ENCODE data around the gene CBX4.

Gene CBX4

DNA sequence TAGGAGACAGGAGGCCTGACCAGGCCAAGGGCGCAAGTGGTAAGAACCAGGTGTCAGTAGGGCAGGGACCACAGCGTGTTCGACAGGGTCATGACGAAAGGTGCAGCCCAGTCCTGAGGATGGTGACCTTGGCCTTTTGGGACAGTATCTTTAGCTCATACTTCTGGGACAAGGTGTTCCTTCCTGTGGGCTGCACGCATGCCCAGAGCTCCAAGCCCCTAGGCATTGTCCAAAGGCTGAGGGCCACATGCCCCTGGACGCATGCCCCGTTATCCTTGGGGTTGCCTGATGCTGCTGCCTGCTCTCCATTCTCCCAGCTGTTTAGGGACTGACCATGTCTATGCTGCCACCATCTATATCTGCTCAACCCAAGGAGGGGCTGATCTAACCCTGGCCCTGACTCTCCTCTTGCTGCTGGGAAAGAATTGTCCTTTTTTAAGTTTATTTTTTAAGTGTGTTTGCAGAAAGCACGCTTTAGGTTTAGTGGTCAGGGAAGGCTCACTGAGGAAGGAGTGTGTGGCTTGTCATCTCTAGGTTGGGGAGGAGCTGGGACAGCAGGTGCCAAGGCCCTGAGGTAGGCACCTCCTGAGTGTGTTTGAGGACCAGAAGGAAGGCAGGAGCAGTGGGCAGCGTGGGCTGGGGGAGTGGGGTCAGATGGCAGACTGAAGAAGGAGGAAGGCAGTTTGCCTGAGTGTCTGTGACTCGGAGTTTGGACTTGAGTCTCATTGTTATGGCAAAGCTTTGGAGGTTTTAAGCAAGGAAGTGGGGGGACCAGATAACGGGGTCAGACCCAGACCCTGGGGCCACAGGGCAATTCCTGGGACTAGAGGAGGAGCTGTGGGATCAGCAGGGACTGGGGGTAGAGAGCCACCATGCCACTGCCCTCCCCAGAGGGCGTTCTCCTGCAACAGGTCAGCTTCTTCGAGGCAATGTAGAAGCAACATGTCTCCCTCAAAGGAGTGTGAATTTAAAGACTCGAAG lies 15.1 kb upstream of the CBX4 start:
- TF ChIP-seq TAF1 (IDR thresholded peaks at IDR 0.05; ENCODE audit: borderline replicate concordance, insufficient read depth, low read length) (no peak), FOXP2 (optimal IDR thresholded peaks at IDR 0.05; ENCODE audit: borderline replicate concordance, extremely low read depth, extremely low read length, insufficient read depth) (no peak), SIN3A (IDR thresholded peaks at IDR 0.05; ENCODE audit: borderline replicate concordance, insufficient read depth, low read length) (no peak), POLR2AphosphoS5 (IDR thresholded peaks at IDR 0.05; ENCODE audit: low read depth, low read length) (no peak)
- TF ChIP-seq, protein P1, sequence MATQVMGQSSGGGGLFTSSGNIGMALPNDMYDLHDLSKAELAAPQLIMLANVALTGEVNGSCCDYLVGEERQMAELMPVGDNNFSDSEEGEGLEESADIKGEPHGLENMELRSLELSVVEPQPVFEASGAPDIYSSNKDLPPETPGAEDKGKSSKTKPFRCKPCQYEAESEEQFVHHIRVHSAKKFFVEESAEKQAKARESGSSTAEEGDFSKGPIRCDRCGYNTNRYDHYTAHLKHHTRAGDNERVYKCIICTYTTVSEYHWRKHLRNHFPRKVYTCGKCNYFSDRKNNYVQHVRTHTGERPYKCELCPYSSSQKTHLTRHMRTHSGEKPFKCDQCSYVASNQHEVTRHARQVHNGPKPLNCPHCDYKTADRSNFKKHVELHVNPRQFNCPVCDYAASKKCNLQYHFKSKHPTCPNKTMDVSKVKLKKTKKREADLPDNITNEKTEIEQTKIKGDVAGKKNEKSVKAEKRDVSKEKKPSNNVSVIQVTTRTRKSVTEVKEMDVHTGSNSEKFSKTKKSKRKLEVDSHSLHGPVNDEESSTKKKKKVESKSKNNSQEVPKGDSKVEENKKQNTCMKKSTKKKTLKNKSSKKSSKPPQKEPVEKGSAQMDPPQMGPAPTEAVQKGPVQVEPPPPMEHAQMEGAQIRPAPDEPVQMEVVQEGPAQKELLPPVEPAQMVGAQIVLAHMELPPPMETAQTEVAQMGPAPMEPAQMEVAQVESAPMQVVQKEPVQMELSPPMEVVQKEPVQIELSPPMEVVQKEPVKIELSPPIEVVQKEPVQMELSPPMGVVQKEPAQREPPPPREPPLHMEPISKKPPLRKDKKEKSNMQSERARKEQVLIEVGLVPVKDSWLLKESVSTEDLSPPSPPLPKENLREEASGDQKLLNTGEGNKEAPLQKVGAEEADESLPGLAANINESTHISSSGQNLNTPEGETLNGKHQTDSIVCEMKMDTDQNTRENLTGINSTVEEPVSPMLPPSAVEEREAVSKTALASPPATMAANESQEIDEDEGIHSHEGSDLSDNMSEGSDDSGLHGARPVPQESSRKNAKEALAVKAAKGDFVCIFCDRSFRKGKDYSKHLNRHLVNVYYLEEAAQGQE (IDR thresholded peaks at IDR 0.05; ENCODE audit: insufficient read depth in 1 of 2, low read depth in 2 of 2, low read length in 2 of 2), result no peak

DNA sequence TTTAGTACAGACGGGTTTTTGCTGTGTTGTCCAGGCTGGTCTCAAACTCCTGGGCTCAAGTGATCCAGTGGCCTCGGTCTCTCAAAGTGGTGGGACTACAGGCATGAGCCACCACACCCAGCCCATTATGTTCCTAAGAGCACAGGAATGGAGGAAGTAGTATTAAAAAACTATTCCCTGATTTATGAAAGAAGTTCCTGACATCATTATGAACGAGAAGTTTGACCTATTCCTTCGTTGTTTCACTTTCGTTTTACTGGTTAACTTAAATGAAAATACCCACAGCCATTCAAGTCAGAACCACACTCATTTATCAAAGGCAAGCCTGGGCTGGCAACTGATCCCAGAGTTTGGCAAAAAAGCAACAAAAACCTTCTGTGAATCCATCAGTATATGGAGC lies 13.5 kb upstream of the CBX4 start:
- no peak for TF ChIP-seq POLR2AphosphoS5 (IDR thresholded peaks at IDR 0.05; ENCODE audit: low read depth, low read length)
- no peak for TF ChIP-seq FOXP2 (optimal IDR thresholded peaks at IDR 0.05; ENCODE audit: borderline replicate concordance, extremely low read depth, extremely low read length, insufficient read depth)
- no peak for TF ChIP-seq SIN3A (IDR thresholded peaks at IDR 0.05; ENCODE audit: borderline replicate concordance, insufficient read depth, low read length)
- TF ChIP-seq, protein P1 (IDR thresholded peaks at IDR 0.05; ENCODE audit: insufficient read depth in 1 of 2, low read depth in 2 of 2, low read length in 2 of 2), result no peak
- TF ChIP-seq TAF1 (IDR thresholded peaks at IDR 0.05; ENCODE audit: borderline replicate concordance, insufficient read depth, low read length), result no peak

DNA sequence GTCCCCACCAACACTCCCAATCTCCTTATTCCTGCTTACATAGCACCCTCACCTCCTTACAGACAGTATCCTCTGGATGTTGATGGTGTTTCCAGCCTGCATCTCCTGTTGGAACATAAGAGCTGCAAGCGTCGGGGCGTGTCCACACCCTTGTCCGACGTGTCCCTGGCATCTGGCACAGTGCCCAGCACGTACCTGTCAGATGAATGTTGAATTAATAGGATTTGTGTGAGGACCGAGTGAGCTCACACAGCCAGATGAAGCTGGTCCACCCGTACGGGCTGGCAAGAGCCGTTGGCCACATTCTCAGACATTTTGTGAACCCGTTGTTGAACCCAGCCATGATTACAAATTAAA lies 12.2 kb upstream of the CBX4 start:
- TF ChIP-seq SIN3A (IDR thresholded peaks at IDR 0.05; ENCODE audit: borderline replicate concordance, insufficient read depth, low read length), result no peak
- TF ChIP-seq TAF1 (IDR thresholded peaks at IDR 0.05; ENCODE audit: borderline replicate concordance, insufficient read depth, low read length), result no peak
- TF ChIP-seq, protein P1 (IDR thresholded peaks at IDR 0.05; ENCODE audit: insufficient read depth in 1 of 2, low read depth in 2 of 2, low read length in 2 of 2), result no peak
- no peak for TF ChIP-seq FOXP2 (optimal IDR thresholded peaks at IDR 0.05; ENCODE audit: borderline replicate concordance, extremely low read depth, extremely low read length, insufficient read depth)

DNA sequence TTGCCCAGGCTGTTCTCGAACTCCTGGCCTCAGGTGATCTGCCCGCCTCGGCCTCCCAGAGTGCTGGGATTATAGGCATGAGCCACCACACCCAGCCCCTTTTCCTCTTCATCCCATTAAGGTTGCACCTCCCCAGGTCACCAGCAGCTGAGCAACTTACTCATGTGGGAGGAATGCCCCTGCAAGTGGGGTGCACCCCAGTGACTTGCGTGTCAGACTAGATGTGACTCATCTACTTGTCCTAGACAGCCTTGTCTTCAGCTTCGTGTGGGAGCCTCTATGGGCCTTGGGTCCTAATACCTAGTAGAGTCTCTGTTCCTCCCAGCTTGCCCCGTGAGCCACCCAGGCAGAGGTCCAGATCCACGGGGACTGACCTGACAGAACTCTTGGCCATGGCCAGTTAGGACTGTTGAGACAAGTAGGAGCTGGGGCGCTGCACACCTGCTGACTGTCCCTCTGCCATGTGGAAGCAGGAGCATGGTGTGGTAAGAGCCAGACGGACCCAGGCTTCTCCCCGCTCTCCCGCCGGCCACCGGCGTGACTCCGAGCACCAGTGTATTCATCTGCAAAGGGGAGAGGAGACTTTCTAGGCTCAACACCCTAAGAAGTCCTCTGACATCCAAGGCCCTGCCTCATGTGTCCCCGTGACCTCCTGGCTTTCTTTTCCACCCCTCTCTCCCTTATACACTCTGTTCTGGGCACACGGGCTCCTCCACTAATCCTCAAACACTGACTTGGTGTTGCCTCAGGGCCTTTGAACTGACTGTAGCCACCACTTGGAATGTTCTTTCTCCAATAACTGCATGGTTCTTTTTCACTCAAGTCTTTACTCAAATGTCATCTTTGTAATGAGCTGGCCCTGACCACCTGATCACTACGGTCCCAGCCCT lies 11.6 kb upstream of the CBX4 start:
- TF ChIP-seq TAF1 (IDR thresholded peaks at IDR 0.05; ENCODE audit: borderline replicate concordance, insufficient read depth, low read length) (no peak), FOXP2 (optimal IDR thresholded peaks at IDR 0.05; ENCODE audit: borderline replicate concordance, extremely low read depth, extremely low read length, insufficient read depth) (no peak), SIN3A (IDR thresholded peaks at IDR 0.05; ENCODE audit: borderline replicate concordance, insufficient read depth, low read length) (no peak), POLR2AphosphoS5 (IDR thresholded peaks at IDR 0.05; ENCODE audit: low read depth, low read length) (no peak)
- TF ChIP-seq, protein P1 (IDR thresholded peaks at IDR 0.05; ENCODE audit: insufficient read depth in 1 of 2, low read depth in 2 of 2, low read length in 2 of 2), result no peak
